ENCODE data around the gene MIGA2.
A peak's percentile ranks its signal among the peaks of the same experiment; 100 is the strongest.

The MIGA2 gene

DNA sequence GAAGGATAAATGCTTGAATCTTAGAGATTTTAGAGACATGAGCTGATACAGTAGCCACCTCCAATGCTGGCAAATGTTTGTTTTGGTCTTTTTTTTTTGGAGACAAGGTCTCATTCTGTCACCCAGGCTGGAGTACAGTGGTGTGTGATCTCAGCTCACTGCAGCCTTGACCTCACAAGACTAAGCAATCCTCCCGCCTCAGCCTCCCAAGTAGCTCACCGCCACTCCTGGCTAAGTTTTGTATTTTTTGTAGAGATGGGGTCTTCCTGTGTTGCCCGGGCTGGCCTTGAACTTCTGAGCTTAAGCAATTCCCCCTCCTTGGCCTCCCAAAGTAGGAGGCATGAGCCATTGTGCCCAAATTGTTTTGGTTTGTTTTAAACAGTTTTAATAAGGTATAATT lies 37.7 kb downstream of the MIGA2 start:
- DNase-seq, result no peak

GRCh38 chr9:129075996-129076639 lies 39.7 kb downstream of the MIGA2 start:
- no peak for DNase-seq

DNA sequence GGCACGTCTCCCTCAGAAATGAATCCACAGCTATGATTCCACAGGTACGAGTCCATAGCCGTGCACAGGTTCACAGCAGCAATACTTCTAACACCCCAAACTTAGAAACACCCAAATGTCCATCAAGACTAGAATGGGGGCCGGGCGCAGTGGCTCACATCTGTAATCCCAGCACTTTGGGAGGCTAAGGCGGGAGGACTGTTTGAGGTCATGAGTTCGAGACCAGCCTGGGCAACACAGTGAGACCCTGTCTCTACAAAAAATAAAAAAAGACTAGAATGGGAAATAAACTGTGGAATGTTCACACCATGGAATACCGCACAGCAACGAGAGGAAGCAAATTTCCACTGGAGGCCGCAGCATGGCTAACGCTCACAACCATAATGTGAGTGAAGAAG lies 40.2 kb downstream of the MIGA2 start:
- DNase-seq, result no peak

- DNase-seq, result no peak
These were observed 40.8 kb downstream of the MIGA2 start for GRCh38 chr9:129077236-129077635.

DNA sequence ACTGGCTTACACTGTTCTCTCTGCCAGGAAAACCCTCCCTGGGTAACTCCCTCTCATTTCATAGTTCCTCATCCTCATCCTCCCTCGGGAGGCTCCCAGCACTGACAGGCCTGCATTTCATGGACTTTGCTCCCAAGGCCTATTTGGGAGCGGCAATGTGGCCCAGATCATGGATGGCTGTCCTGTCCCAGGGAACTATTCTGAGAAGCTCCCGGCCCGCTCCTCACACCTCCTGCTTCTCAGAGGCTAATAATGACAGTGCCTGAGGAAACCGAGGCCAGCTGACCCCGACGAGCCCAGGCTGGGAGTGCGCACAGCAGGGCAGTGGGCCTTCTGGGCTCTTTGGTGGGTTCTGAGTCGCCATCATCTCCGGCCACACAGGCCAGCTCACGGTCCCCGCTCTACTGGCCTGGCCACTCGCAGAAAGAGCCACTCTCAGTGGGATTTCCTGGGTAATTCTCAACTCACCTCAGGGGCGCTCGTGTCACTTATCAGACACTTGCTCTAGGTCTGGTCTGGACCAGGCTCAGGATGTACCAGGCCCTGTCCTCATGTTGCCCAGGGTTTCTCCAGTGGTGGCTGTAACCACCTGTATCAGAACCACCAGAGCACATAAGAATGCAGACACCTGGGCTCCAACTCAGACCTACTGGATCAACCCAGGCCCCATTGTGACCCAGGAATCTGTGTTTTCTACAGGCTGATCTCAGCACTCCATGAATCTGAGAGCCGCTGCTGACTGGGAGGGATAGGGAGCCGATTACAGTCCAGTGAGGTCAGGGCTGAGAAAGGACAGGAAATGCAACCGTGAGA lies 42.5 kb downstream of the MIGA2 start:
- no peak for DNase-seq

- no peak for DNase-seq
These were observed 43.4 kb downstream of the MIGA2 start for GRCh38 chr9:129079829-129080228.

- no peak for DNase-seq
These were observed 43.8 kb downstream of the MIGA2 start for GRCh38 chr9:129080298-129080600.

GRCh38 chr9:129080601-129081387 lies 44.4 kb downstream of the MIGA2 start, which contains the start of gene DOLPP1:
TSS of gene DOLPP1 (plus strand) at chr9:129081111. CDS start at chr9:129081132, 21 bp downstream.
- DNase-seq, result peak; percentile 100

GRCh38 chr9:129081388-129081904 lies 45.0 kb downstream of the MIGA2 start:
- no peak for DNase-seq

GRCh38 chr9:129084087-129084486 lies 47.7 kb downstream of the MIGA2 start:
- no peak for DNase-seq

GRCh38 chr9:129089246-129089645 lies 52.8 kb downstream of the MIGA2 start:
- no peak for DNase-seq

DNA sequence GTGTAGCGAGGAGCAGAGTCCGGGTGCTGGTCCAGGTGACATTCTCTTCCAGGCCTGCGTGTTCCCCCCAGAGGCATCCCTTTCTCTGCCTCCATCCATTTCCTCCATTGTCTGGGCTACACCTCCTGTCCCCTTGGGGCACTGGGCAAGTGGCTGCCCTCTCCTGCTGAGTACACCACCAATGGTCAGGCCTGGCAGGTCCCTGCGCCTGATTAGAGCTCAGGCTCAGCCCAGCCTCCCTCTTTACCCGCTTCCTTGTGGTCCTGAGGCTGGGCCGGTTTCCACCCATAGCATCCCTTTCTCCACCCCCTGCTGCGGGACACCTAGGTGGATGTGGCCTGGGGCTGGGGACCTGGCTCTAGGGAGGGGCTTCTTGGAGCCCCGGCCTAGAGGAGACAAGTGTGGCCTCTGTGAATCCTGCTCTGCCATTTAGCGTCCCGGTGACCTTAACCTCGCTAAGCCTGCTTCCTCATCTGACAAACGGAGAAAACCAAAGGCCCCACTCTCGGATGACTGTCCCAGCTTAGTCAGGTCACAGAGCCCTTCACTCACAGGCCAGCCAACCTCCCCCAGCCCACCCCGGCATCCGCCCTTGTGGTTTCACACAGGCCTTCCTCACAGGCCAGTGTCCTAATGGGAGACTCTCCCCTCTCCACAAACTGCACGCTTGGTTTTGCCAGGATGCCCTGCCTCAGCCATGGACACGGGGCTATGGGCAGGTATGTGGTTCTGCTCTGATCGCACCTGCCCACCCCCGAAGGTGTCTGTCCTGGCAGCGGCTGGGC lies 57.4 kb downstream of the MIGA2 start:
- no peak for DNase-seq

GRCh38 chr9:129094387-129095169 lies 58.2 kb downstream of the MIGA2 start:
- DNase-seq, result no peak

DNA sequence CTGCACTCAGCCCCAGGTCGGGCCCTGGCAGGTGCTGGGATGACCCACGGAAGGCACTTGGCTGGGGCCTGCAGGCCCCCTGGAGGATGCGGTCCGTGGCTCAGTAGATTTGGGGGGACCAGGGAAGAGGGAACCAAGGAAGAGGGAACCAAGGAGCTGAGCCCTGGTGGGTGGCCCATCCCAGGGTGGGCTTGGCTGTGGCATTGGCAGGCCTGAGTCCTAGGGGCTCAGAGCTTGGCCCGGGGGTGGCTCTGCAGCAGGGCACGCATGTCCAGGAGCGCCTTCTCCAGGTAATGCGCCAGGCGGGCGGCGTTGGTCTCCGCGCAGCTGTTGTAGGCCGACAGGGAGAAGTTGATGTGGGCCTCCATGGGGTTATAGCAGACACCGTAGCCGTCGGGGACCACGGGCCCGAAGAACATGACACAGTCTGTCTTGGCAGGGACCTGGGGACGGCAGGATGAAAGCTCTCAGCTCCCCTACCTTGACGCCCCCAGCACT lies 58.8 kb downstream of the MIGA2 start:
- no peak for DNase-seq

- DNase-seq, result no peak
These were observed 59.5 kb downstream of the MIGA2 start for GRCh38 chr9:129095908-129096307.

GRCh38 chr9:129097671-129098306 lies 61.4 kb downstream of the MIGA2 start:
- DNase-seq, result no peak

DNA sequence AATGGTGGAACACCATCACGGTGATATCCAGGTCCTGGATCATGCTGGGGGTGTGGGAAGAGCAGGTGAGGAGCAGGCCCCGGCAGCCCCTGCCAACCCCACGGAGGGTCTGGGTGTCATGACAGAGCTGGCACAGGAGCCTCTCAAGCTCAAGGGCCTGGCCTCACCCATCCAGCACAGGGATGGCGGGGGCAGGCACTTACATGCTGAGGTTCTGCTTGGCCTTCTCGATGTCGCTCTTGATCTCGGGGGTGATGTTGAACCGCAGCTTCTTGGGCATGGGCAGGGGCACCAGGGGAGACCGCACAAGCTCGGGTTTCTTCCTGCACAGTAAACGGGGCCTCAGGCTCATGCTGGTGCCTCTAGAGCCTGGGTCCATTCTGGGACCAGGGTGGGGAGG lies 61.9 kb downstream of the MIGA2 start:
- no peak for DNase-seq

DNA sequence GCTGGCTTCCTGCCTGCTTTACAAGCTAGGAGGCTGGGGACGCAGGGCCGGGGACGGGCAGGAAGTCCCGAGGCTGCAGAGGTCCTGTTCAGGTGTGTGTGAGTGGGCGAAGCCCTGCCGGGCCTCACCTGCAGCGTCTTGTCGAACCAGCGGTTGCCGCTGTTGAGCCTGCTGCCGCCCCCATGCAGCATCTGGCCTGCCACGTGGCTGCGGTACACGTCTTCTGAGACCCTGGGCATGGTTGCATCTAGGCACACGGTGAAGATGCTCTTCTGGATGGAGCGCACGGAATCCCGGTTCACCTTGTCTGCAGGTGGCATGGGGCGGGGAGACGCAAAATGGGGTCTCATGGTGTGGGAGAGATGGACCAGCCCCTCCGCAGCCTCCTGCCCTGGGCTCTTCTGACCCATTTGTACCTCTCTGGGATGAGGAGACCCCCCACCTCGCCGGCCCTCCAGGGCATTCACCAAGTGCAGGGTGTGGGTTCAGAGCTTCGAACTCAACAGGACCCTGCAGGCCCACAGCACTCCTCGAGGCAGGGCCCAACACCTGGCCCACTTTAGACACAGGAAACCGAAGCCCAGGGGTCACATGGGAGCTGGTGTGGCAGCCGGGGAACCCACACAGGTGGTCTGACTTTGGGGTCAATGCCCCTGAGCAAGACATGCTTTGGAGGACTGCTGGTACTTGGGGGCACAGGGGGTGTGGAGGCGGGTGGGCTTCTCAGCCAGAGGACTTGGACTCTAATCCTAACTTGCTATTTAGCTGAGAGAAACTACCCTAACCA lies 64.2 kb downstream of the MIGA2 start:
- DNase-seq, result no peak

DNA sequence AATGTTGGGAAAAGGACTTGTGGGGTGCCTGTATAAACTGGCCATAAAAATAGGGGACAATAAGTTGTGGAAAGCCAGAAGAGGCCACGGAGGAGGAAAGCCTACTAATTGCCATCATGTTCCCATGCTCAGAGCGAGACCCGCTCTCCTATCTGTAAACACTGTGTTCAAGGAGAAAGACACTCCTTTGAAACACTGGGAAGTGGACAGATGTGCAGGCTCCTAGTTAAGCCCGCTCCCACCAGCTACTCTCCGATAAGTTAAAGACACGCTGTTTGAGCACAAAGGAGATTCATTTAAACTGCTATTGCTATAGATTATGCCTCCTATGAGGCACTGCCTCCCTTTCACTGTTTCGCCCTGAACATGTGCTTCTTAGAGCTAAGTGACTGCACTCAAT lies 64.9 kb downstream of the MIGA2 start:
- DNase-seq, result no peak

- no peak for DNase-seq
These were observed 65.7 kb downstream of the MIGA2 start for GRCh38 chr9:129102095-129102525.

Data from islet precursor cell (in vitro differentiated cells).